ENCODE data around the gene MDN1.

Gene MDN1

GRCh38 chr6:89807581-89807980, 12.0 kb downstream of the MDN1 start:
- H3K27ac ChIP-seq: no peak overlapping the region
- TF ChIP-seq ZFX (IDR thresholded peaks at IDR 0.05; ENCODE audit: borderline replicate concordance) (no peak), CTCF (IDR thresholded peaks at IDR 0.05) (no peak)

- H3K27ac ChIP-seq: no peak overlapping the region
- TF ChIP-seq CTCF (IDR thresholded peaks at IDR 0.05) (no peak), ZFX (IDR thresholded peaks at IDR 0.05; ENCODE audit: borderline replicate concordance) (no peak)
These were observed 13.7 kb downstream of the MDN1 start for GRCh38 chr6:89805814-89806371.

- TF ChIP-seq ZFX (IDR thresholded peaks at IDR 0.05; ENCODE audit: borderline replicate concordance): no peak
- TF ChIP-seq CTCF (IDR thresholded peaks at IDR 0.05): no peak
- H3K27ac ChIP-seq: no peak overlapping the region
These were observed 16.3 kb downstream of the MDN1 start for GRCh38 chr6:89803271-89803670.

GRCh38 chr6:89799756-89800155, 19.8 kb downstream of the MDN1 start:
- H3K27ac ChIP-seq: no peak overlapping the region
- TF ChIP-seq ZFX (IDR thresholded peaks at IDR 0.05; ENCODE audit: borderline replicate concordance): no peak
- TF ChIP-seq CTCF (IDR thresholded peaks at IDR 0.05): no peak

- no peak overlapping the region for H3K27ac ChIP-seq
These were observed 20.5 kb downstream of the MDN1 start for GRCh38 chr6:89799096-89799495.

GRCh38 chr6:89797317-89797716, 22.3 kb downstream of the MDN1 start:
- TF ChIP-seq ZFX (IDR thresholded peaks at IDR 0.05; ENCODE audit: borderline replicate concordance) (no peak), CTCF (IDR thresholded peaks at IDR 0.05) (no peak)
- H3K27ac ChIP-seq: no peak overlapping the region

More at GRCh38 chr6:89799096-89799495, 20.5 kb downstream of the MDN1 start:
- no peak for TF ChIP-seq ZFX (IDR thresholded peaks at IDR 0.05; ENCODE audit: borderline replicate concordance)
- TF ChIP-seq CTCF (IDR thresholded peaks at IDR 0.05): no peak

- H3K27ac ChIP-seq: no peak overlapping the region
- TF ChIP-seq CTCF (IDR thresholded peaks at IDR 0.05) (no peak), ZFX (IDR thresholded peaks at IDR 0.05; ENCODE audit: borderline replicate concordance) (no peak)
These were observed 25.3 kb downstream of the MDN1 start for GRCh38 chr6:89794324-89794723.

Measured in 22Rv1 (cell line).